Measurements from ENCODE around the gene RAD9A.

DNA sequence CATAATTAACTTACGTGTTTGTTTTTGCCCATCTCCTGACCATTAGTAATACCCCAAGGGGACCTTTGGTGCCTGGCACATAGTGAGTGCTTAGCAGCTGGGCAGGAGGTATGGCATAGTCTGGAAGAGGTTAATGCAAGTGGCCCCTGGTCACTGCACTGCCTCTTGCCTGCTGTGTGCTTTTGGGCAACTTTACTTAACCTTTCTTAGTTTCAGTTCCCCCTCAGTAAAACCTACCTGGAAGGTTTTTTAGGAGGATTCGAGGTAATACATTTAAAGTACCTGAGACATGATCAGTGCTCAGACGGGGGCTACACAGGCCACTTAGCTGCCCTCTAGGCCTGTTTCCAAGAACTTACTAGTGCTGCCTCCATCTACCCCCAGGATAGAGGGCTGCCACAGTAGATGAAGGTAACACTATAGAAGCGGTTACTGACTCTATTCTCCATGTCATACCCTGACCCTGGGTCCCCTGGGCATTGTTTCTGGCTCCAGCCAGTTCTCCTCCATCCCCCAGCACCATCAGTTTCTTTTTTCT is 41.8 kb upstream of the RAD9A start:
- no peak for TF ChIP-seq NFRKB (IDR thresholded peaks at IDR 0.05)
- TF ChIP-seq BHLHE40 (IDR thresholded peaks at IDR 0.05; ENCODE audit: borderline replicate concordance): no peak
- TF ChIP-seq SUZ12 (IDR thresholded peaks at IDR 0.05): no peak
- TF ChIP-seq SP1 (IDR thresholded peaks at IDR 0.05): no peak
- TF ChIP-seq FOXM1 (IDR thresholded peaks at IDR 0.05; ENCODE audit: borderline replicate concordance): no peak
- no peak for TF ChIP-seq CTBP1 (IDR thresholded peaks at IDR 0.05; ENCODE audit: borderline replicate concordance)
- TF ChIP-seq FOXK2 (IDR thresholded peaks at IDR 0.05): no peak

Measured in HEK293T (cell line).